ENCODE data around the gene TRPM5. TPM values are rescaled to one million over a fixed set of nuclear protein-coding genes. Genes with fewer than 3 reads are reported as not detected.

Gene TRPM5
- total and polyA plus RNA-seq, 2 experiments from 2014 or later: not detected

GRCh38 chr11:2467695-2468055, 23.4 kb upstream of the TRPM5 start:
- DNase-seq (ENCODE audit: low spot score): no peak
- H3K27ac ChIP-seq (ENCODE audit: low read depth): no peak overlapping the region
- H2AFZ ChIP-seq: no peak overlapping the region
- Mint-ChIP-seq H3K27ac (no peak overlapping the region), H3K4me3 (no peak overlapping the region), H3K9me3 (peaks cover 2% of the 10 kb centered on the region; the same call in 1 of the 3 replicates), H3K4me1 (no peaks in the 10 kb centered on the region), H3K27me3 (ENCODE audit: insufficient read depth, low read depth, poor library complexity) (peaks cover 32% of the 10 kb centered on the region), H3K36me3 (ENCODE audit: low read depth) (no peaks in the 10 kb centered on the region)
- H3K4me1 ChIP-seq (ENCODE audit: insufficient read depth): no peaks in the 10 kb centered on the region
- no peak overlapping the region for H3K4me2 ChIP-seq
- no peaks in the 10 kb centered on the region for H3K36me3 ChIP-seq (ENCODE audit: insufficient read depth)
- H3K79me2 ChIP-seq (replicated peaks; ENCODE audit: insufficient read depth): no peaks in the 10 kb centered on the region
- no peak for ATAC-seq
- no peak for TF ChIP-seq JUNB (IDR thresholded peaks at IDR 0.05; ENCODE audit: unreplicated experiment)
- TF ChIP-seq ZNF462 (CRISPR knock-in tag; IDR thresholded peaks at IDR 0.05): no peak
- no peak for TF ChIP-seq ETS1 (IDR thresholded peaks at IDR 0.05)
- no peak for TF ChIP-seq NANOG (IDR thresholded peaks at IDR 0.05; ENCODE audit: borderline replicate concordance)
- TF ChIP-seq ZNF114 (CRISPR knock-in tag; IDR thresholded peaks at IDR 0.05): no peak
- no peak for TF ChIP-seq CTCF (conservative IDR thresholded peaks at IDR 0.05; ENCODE audit: low read depth in 2 of 2)
- TF ChIP-seq EZH2 (IDR thresholded peaks at IDR 0.05; ENCODE audit: low read depth, unreplicated experiment): no peak
- TF ChIP-seq STAT1 (IDR thresholded peaks at IDR 0.05; ENCODE audit: unreplicated experiment): no peak
- TF ChIP-seq CREB1 (CRISPR knock-in tag; IDR thresholded peaks at IDR 0.05; ENCODE audit: low read depth): no peak
- no peak for TF ChIP-seq EZH2phosphoT487 (IDR thresholded peaks at IDR 0.05; ENCODE audit: unreplicated experiment)
- no peak for TF ChIP-seq ZNF331 (CRISPR knock-in tag; IDR thresholded peaks at IDR 0.05; ENCODE audit: low read depth)
- no peak for TF ChIP-seq POLR2AphosphoS5 (IDR thresholded peaks at IDR 0.05; ENCODE audit: low read depth)
- no peak for TF ChIP-seq REST (IDR thresholded peaks at IDR 0.05; ENCODE audit: unreplicated experiment)
- no peaks in the 10 kb centered on the region for H3K9me2 ChIP-seq (ENCODE audit: insufficient read depth)
- H3F3A ChIP-seq (replicated peaks; ENCODE audit: low read depth): no peaks in the 10 kb centered on the region
- H4K20me1 ChIP-seq (replicated peaks; ENCODE audit: insufficient read depth): no peaks in the 10 kb centered on the region
- H3K27me3 ChIP-seq (ENCODE audit: insufficient read depth): peaks cover 18% of the 10 kb centered on the region
- H3K4me3 ChIP-seq: no peak overlapping the region

All from GM23338 (cell line).